Activated T-cell treated with anti-CD3 and anti-CD28 coated beads, Interleukin-2, amount 50 U/mL, for 1 hour (primary cell): ENCODE measurements around the gene RRP9.
"Not testable (repeated sequence)": the region's sequence is repeated elsewhere in the genome, so short reads cannot be mapped to it uniquely, and the experiment has no call there.

Experiments
- DNase-seq: peaks from one replicate; pipeline ENCODE4 v3.0.0-alpha.2; 2020

The RRP9 gene

GRCh38 chr3:51937014-51937413 lies 4.7 kb downstream of the RRP9 start:
- DNase-seq = no peak

GRCh38 chr3:51935886-51936755 lies 5.6 kb downstream of the RRP9 start:
- DNase-seq = no peak

- DNase-seq = no peak
Observed at GRCh38 chr3:51934991-51935885, 6.5 kb downstream of the RRP9 start.

- DNase-seq = no peak
Observed at GRCh38 chr3:51934139-51934850, 7.4 kb downstream of the RRP9 start.

- DNase-seq = no peak
Observed at GRCh38 chr3:51933471-51934138, 8.1 kb downstream of the RRP9 start.

- DNase-seq = no peak
Observed at GRCh38 chr3:51932471-51933370, 9.0 kb downstream of the RRP9 start.

- no peak for DNase-seq
Observed at GRCh38 chr3:51931756-51932155, 9.9 kb downstream of the RRP9 start.

- DNase-seq = no peak
Observed at GRCh38 chr3:51930439-51930838, 11.3 kb downstream of the RRP9 start.

GRCh38 chr3:51929420-51930003 lies 12.2 kb downstream of the RRP9 start:
- DNase-seq = no peak

- DNase-seq = not testable (repeated sequence)
Observed at GRCh38 chr3:51928981-51929380, 12.7 kb downstream of the RRP9 start.

GRCh38 chr3:51928438-51928837 lies 13.3 kb downstream of the RRP9 start:
- no peak for DNase-seq

GRCh38 chr3:51927061-51927977 lies 14.4 kb downstream of the RRP9 start:
- no peak for DNase-seq

GRCh38 chr3:51921081-51921578 lies 20.6 kb downstream of the RRP9 start:
- DNase-seq = no peak

- DNase-seq = no peak
Observed at GRCh38 chr3:51916418-51916817, 25.3 kb downstream of the RRP9 start.

- no peak for DNase-seq
Observed at GRCh38 chr3:51908026-51908425, 33.7 kb downstream of the RRP9 start.

- no peak for DNase-seq
Observed at GRCh38 chr3:51904034-51904823, 37.5 kb downstream of the RRP9 start.

- not testable (repeated sequence) for DNase-seq
Observed at GRCh38 chr3:51902361-51902760, 39.3 kb downstream of the RRP9 start.

GRCh38 chr3:51900043-51900442 lies 41.7 kb downstream of the RRP9 start:
- not testable (repeated sequence) for DNase-seq

- no peak for DNase-seq
Observed at GRCh38 chr3:51897391-51897790, 44.3 kb downstream of the RRP9 start.
